ENCODE measurements around the gene NFILZ.

DNA sequence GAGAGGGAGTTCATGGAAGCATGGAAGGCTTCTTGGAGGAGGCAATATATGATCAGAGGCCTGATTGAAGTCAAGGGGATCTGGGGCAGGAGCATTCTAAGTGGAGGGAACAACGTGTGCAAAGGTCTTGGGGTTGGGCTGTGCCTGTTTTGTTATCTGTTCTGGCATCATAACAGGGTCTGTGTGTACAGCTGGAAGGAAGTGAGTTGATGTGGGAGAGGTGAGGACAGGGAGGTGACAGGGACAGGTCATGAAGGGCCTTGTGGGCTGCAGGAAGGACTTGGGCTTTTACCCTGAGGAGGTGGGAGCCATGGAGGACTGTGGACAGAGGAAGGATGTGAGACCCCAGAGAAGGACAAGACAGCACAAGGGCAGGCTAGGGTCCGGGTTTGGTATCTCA is 1.2 kb upstream of the NFILZ start:
- TF ChIP-seq, protein P1, sequence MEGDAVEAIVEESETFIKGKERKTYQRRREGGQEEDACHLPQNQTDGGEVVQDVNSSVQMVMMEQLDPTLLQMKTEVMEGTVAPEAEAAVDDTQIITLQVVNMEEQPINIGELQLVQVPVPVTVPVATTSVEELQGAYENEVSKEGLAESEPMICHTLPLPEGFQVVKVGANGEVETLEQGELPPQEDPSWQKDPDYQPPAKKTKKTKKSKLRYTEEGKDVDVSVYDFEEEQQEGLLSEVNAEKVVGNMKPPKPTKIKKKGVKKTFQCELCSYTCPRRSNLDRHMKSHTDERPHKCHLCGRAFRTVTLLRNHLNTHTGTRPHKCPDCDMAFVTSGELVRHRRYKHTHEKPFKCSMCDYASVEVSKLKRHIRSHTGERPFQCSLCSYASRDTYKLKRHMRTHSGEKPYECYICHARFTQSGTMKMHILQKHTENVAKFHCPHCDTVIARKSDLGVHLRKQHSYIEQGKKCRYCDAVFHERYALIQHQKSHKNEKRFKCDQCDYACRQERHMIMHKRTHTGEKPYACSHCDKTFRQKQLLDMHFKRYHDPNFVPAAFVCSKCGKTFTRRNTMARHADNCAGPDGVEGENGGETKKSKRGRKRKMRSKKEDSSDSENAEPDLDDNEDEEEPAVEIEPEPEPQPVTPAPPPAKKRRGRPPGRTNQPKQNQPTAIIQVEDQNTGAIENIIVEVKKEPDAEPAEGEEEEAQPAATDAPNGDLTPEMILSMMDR (IDR thresholded peaks at IDR 0.05) = no peak
- no peak for TF ChIP-seq POLR2A (IDR thresholded peaks at IDR 0.05)
